Measurements from ENCODE around the gene ALDH16A1. TPM values are rescaled to one million over a fixed set of nuclear protein-coding genes. Genes with fewer than 3 reads are reported as not detected.
"Not testable (repeated sequence)": the region's sequence is repeated elsewhere in the genome, so short reads cannot be mapped to it uniquely, and the experiment has no call there.

The ALDH16A1 gene
- total RNA-seq, 2 experiments from 2014 or later = 43.7 to 44.2 TPM

DNA sequence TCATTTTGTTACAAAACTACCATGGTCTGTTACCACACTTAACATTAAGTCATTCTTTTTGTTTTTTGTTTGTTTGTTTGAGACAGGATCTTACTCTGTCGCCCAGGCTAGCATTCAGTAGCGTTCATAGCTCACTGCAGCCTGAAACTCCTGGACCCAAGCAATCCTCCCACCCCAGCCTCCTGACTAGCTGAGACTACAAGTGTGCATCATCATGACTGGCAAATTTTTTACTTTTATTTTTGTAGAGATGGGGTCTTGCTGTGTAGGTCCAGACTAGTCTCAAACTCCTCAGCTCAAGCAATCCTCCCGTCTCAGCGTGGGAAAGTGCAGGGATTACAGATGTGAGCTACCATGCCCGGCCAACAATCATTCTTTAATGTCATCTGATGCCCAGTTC lies 3.3 kb downstream of the ALDH16A1 start:
- H3K4me1 Mint-ChIP-seq (ENCODE audit: low read depth) = peaks cover 22% of the 10 kb centered on the region
- no peaks in the 10 kb centered on the region for H3K9me3 Mint-ChIP-seq
- H3K4me3 Mint-ChIP-seq = no peak overlapping the region
- H3K27ac Mint-ChIP-seq = peak overlapping the region; percentile 7
- no peaks in the 10 kb centered on the region for H3K27me3 Mint-ChIP-seq
- no peak for DNase-seq
- CTCF ChIA-PET = interaction anchor here (1.1 to 4.6 kb wide), 4 partner anchors 13 to 20 kb away, joined by 3 to 21 read pairs (median 12); partner anchors contain the start of gene FLT3LG
- intact Hi-C loops (cut with micrococcal nuclease) = no loop called here
- peaks cover 11% of the 10 kb centered on the region for H3K36me3 Mint-ChIP-seq
- POLR2A ChIA-PET = interaction anchor here (0.7 kb wide), 1 partner anchor 17 kb away, joined by 4 read pairs; no protein-coding TSS in a partner anchor

DNA sequence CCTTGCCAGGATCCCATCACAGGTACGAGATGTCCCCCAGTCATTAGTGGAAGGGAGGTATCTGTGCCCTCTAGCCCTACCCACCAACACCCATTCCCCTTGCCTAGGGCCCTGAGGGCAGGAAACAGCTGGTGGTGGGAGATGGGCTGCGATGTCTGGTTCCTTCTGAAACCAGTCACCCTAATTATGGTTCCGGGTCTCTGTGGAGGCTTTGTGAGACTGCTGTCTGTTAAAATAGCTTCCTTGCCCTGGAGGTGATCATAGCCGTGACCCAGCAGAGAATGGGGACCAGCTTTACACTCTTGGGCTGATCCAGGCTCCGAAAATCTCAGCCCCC lies 5.5 kb downstream of the ALDH16A1 start:
- no peak overlapping the region for H3K4me3 Mint-ChIP-seq
- POLR2A ChIA-PET = interaction anchor here (1.3 kb wide), 1 partner anchor 12 kb away, joined by 4 read pairs; no protein-coding TSS in a partner anchor
- H3K9me3 Mint-ChIP-seq = no peaks in the 10 kb centered on the region
- CTCF ChIA-PET = interaction anchor here (0.6 to 4.6 kb wide), 3 partner anchors 14 to 131 kb away, joined by 3 to 21 read pairs (median 4); no protein-coding TSS in a partner anchor
- peaks cover 14% of the 10 kb centered on the region for H3K4me1 Mint-ChIP-seq (ENCODE audit: low read depth)
- DNase-seq = no peak
- no peaks in the 10 kb centered on the region for H3K27me3 Mint-ChIP-seq
- intact Hi-C loops (cut with micrococcal nuclease) = loop anchor here (1.0 kb wide), 1 partner anchor 12 kb away; no protein-coding TSS in a partner anchor
- H3K36me3 Mint-ChIP-seq = peaks cover 7% of the 10 kb centered on the region
- H3K27ac Mint-ChIP-seq = peak overlapping the region; percentile 81

DNA sequence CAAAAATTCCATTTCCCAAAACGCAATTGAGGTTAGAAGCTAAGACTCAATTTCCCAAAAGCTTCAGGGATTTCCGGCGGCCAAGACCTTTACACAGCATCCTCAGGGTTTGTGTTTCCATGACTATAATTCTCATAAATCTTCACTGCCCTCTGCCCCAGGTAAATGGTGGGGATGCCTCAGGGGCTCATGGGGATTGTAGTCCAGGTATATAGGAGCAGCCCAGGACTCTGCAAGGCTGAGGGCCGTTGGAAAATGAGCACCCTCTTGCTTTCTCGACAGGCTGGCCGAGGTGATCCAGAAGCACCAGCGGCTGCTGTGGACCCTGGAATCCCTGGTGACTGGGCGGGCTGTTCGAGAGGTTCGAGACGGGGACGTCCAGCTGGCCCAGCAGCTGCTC lies 6.4 kb downstream of the ALDH16A1 start:
- intact Hi-C loops (cut with micrococcal nuclease) = no loop called here
- POLR2A ChIA-PET = interaction anchor here (1.3 kb wide), 1 partner anchor 11 kb away, joined by 4 read pairs; no protein-coding TSS in a partner anchor
- H3K36me3 Mint-ChIP-seq = peaks cover 7% of the 10 kb centered on the region

DNA sequence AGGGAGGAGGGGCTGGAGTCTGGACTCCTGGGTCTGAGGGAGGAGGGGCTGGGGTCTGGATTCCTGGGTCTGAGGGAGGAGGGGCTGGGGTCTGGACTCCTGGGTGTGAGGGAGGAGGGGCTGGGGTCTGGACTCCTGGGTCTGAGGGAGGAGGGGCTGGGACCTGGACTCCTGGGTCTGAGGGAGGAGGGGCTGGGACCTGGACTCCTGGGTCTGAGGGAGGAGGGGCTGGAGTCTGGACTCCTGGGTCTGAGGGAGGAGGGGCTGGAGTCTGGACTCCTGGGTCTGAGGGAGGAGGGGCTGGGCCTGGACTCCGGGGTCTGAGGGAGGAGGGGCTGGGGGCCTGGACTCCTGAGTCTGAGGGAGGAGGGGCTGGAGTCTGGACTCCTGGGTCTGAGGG lies 8.1 kb downstream of the ALDH16A1 start:
- H3K4me3 Mint-ChIP-seq; H3K9me3 Mint-ChIP-seq; intact Hi-C loops (cut with micrococcal nuclease); H3K27me3 Mint-ChIP-seq; H3K27ac Mint-ChIP-seq; POLR2A ChIA-PET; H3K36me3 Mint-ChIP-seq; H3K4me1 Mint-ChIP-seq (ENCODE audit: low read depth); DNase-seq: not testable (repeated sequence)
- CTCF ChIA-PET = interaction anchor here (0.6 kb wide), 1 partner anchor 147 kb away, joined by 4 read pairs; no protein-coding TSS in a partner anchor

More for the DNA sequence above, 6.4 kb downstream of the ALDH16A1 start:
- CTCF ChIA-PET = interaction anchor here (4.6 kb wide), 1 partner anchor 17 kb away, joined by 21 read pairs; no protein-coding TSS in a partner anchor
- Mint-ChIP-seq H3K4me1 (ENCODE audit: low read depth) (peaks cover 12% of the 10 kb centered on the region), H3K27me3 (no peaks in the 10 kb centered on the region), H3K27ac (no peak overlapping the region), H3K4me3 (no peak overlapping the region), H3K9me3 (no peaks in the 10 kb centered on the region)
- no peak for DNase-seq

DNA sequence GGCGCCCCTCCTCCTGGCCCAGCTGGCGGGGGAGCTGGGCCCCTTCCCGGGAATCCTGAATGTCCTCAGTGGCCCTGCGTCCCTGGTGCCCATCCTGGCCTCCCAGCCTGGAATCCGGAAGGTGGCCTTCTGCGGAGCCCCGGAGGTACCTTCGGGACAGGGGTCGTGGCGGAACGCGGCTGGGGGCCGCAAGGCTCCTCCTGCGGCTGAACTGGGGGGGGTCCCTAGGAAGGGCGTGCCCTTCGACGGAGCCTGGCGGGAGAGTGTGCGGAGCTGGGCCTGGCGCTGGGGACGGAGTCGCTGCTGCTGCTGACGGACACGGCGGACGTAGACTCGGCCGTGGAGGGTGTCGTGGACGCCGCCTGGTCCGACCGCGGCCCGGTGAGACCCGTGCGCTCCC lies 8.6 kb downstream of the ALDH16A1 start:
- ChIA-PET CTCF (no interaction called here), POLR2A (no interaction called here)
- peaks cover 5% of the 10 kb centered on the region for H3K36me3 Mint-ChIP-seq
- no peaks in the 10 kb centered on the region for H3K9me3 Mint-ChIP-seq
- no peak overlapping the region for H3K27ac Mint-ChIP-seq
- no peaks in the 10 kb centered on the region for H3K27me3 Mint-ChIP-seq
- no peak for DNase-seq
- intact Hi-C loops (cut with micrococcal nuclease) = no loop called here
- H3K4me1 Mint-ChIP-seq (ENCODE audit: low read depth) = peaks cover 7% of the 10 kb centered on the region
- H3K4me3 Mint-ChIP-seq = no peak overlapping the region

DNA sequence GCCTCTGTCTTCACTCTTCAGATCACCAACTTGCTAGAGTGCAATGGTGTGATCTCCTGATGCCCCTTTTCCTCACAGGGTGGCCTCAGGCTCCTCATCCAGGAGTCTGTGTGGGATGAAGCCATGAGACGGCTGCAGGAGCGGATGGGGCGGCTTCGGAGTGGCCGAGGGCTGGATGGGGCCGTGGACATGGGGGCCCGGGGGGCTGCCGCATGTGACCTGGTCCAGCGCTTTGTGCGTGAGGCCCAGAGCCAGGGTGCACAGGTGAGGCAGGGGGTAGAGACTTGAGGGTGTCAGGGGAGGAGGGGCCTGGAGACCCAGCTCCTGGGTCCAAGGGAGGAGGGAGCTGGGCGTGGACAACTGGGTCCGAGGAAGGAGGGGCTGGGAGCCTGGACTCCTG lies 9.5 kb downstream of the ALDH16A1 start:
- CTCF ChIA-PET = no interaction called here
- Mint-ChIP-seq H3K4me3 (no peak overlapping the region), H3K27me3 (no peaks in the 10 kb centered on the region), H3K36me3 (peaks cover 5% of the 10 kb centered on the region), H3K9me3 (no peaks in the 10 kb centered on the region), H3K4me1 (ENCODE audit: low read depth) (peaks cover 4% of the 10 kb centered on the region), H3K27ac (no peak overlapping the region)
- no peak for DNase-seq
- intact Hi-C loops (cut with micrococcal nuclease) = no loop called here
- POLR2A ChIA-PET = no interaction called here

DNA sequence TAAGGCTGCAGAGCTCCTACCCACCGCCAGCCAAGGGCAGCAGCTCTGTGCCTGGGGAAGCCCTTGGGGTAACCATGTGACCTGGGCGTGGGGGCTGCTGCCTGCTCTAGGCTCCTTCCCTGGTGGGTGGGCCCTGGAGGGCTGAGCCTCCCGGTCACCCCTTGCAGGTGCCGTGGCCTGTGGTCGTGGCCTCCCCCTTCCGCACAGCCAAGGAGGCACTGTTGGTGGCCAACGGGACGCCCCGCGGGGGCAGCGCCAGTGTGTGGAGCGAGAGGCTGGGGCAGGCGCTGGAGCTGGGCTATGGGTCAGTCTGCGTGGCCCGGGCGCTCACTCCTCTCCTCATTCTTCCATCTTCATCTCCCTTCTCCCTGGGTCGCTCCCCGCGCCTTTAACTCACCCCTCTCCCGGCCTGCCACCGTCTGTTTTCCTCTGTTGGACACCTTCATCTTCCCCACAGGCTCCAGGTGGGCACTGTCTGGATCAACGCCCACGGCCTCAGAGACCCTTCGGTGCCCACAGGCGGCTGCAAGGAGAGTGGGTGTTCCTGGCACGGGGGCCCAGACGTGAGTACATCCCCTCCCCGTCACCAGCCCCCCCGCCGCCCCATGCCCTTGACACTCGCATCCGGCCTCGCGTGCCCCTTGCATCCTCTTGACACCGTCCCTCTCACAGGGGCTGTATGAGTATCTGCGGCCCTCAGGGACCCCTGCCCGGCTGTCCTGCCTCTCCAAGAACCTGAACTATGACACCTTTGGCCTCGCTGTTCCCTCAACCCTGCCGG lies 11.1 kb downstream of the ALDH16A1 start:
- H3K27ac Mint-ChIP-seq = no peak overlapping the region
- H3K27me3 Mint-ChIP-seq = no peaks in the 10 kb centered on the region
- no peak for DNase-seq
- ChIA-PET CTCF (no interaction called here), POLR2A (no interaction called here)
- no peak overlapping the region for H3K4me3 Mint-ChIP-seq
- intact Hi-C loops (cut with micrococcal nuclease) = no loop called here
- H3K9me3 Mint-ChIP-seq = no peaks in the 10 kb centered on the region
- H3K4me1 Mint-ChIP-seq (ENCODE audit: low read depth) = peaks cover 8% of the 10 kb centered on the region
- H3K36me3 Mint-ChIP-seq = peaks cover 8% of the 10 kb centered on the region

DNA sequence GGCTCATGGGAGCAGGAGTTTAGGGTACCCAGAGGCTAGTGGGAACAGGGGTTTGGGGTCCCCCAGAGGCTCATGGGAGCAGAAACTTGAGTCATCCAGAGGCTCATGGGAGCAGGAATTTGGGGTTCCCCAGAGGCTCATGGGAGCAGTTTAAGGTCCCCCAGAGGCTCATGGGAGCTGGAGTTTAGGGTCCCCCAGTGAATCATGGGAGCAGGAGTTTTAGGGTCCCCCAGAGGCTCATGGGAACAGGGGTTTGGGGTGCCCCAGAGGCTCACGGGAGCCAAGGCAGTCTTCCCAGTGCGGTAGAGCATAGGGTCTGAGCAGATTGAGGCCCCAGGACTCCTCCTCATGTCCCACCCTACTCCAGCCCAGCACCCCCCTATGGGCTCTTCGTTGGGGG lies 12.3 kb downstream of the ALDH16A1 start:
- H3K9me3 Mint-ChIP-seq = no peaks in the 10 kb centered on the region
- H3K4me1 Mint-ChIP-seq (ENCODE audit: low read depth) = peaks cover 19% of the 10 kb centered on the region
- H3K4me3 Mint-ChIP-seq = no peak overlapping the region
- no peak for DNase-seq
- H3K27me3 Mint-ChIP-seq = no peaks in the 10 kb centered on the region
- intact Hi-C loops (cut with micrococcal nuclease) = no loop called here
- peak overlapping the region; percentile 38 for H3K27ac Mint-ChIP-seq
- ChIA-PET CTCF (interaction anchor here (1.8 kb wide), 1 partner anchor 11 kb away, joined by 4 read pairs; no protein-coding TSS in a partner anchor), POLR2A (no interaction called here)
- H3K36me3 Mint-ChIP-seq = peaks cover 6% of the 10 kb centered on the region

DNA sequence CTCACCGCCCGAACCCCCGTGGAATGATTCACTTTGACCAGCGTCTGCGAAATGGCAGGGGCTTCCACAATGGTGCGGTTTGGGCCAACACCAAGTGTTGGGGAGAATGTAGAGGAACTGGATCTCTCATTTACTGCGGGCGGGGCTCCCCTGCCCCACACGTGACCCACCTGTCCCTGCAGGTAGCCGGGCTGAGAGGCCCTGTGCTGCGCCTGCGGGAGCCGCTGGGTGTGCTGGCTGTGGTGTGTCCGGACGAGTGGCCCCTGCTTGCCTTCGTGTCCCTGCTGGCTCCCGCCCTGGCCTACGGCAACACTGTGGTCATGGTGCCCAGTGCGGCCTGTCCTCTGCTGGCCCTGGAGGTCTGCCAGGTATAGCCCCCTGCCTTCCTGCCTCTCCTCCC lies 15.2 kb downstream of the ALDH16A1 start:
- Mint-ChIP-seq H3K36me3 (peaks cover 4% of the 10 kb centered on the region), H3K27ac (peak overlapping the region; percentile 96), H3K27me3 (no peaks in the 10 kb centered on the region), H3K4me1 (ENCODE audit: low read depth) (peaks cover 37% of the 10 kb centered on the region), H3K9me3 (no peaks in the 10 kb centered on the region), H3K4me3 (no peak overlapping the region)
- CTCF ChIA-PET = no interaction called here
- intact Hi-C loops (cut with micrococcal nuclease) = no loop called here
- POLR2A ChIA-PET = interaction anchor here (6.4 kb wide), 1 partner anchor 15 kb away, joined by 52 read pairs; the partner anchor contains the start of genes ALDH16A1 and PIH1D1
- no peak for DNase-seq

DNA sequence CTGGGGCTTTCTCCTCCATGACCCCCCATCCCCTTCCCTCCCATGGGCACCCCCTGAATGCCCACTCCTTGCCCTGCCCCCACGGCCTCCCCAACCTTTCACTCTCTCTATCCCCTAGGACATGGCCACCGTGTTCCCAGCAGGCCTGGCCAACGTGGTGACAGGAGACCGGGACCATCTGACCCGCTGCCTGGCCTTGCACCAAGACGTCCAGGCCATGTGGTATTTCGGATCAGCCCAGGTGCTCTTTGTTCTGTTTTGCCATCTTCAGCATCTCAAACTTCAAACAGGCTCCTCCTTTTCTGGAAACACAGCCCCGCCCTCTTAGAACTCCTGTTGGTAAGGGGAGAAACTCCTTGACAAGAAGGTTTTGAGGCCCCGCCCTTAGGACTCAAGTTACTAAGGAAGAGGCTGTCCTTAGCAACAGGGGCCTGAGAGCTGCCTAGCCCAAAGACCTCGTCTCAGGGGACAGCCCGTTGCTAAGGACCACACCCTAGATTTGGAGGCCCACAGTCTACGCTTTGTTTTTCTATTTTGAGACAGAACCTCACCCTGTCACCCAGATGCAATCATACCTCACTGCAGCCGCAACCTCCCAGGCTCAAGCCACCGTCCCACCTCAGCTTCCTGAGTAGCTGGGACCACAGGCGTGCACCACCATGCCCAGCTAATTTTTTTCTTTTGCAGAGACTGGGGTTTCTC lies 15.9 kb downstream of the ALDH16A1 start:
- H3K27me3 Mint-ChIP-seq = no peaks in the 10 kb centered on the region
- peak overlapping the region; percentile 68 for H3K4me3 Mint-ChIP-seq
- ChIA-PET POLR2A (interaction anchor here (0.7 to 6.4 kb wide), 6 partner anchors 11 to 207 kb away, joined by 3 to 52 read pairs (median 3); partner anchors contain the start of genes ALDH16A1 and PIH1D1), CTCF (interaction anchor here (0.7 to 3.0 kb wide), 6 partner anchors 13 to 244 kb away, joined by 3 to 40 read pairs (median 8); partner anchors contain the start of genes ALDH16A1 and PIH1D1)
- DNase-seq = peak; percentile 92
- H3K36me3 Mint-ChIP-seq = peaks cover 4% of the 10 kb centered on the region
- no peaks in the 10 kb centered on the region for H3K9me3 Mint-ChIP-seq
- H3K4me1 Mint-ChIP-seq (ENCODE audit: low read depth) = peaks cover 43% of the 10 kb centered on the region
- peak overlapping the region; percentile 96 for H3K27ac Mint-ChIP-seq
- intact Hi-C loops (cut with micrococcal nuclease) = loop anchor here (1.0 kb wide), 1 partner anchor 16 kb away; the partner anchor contains the start of gene ALDH16A1

DNA sequence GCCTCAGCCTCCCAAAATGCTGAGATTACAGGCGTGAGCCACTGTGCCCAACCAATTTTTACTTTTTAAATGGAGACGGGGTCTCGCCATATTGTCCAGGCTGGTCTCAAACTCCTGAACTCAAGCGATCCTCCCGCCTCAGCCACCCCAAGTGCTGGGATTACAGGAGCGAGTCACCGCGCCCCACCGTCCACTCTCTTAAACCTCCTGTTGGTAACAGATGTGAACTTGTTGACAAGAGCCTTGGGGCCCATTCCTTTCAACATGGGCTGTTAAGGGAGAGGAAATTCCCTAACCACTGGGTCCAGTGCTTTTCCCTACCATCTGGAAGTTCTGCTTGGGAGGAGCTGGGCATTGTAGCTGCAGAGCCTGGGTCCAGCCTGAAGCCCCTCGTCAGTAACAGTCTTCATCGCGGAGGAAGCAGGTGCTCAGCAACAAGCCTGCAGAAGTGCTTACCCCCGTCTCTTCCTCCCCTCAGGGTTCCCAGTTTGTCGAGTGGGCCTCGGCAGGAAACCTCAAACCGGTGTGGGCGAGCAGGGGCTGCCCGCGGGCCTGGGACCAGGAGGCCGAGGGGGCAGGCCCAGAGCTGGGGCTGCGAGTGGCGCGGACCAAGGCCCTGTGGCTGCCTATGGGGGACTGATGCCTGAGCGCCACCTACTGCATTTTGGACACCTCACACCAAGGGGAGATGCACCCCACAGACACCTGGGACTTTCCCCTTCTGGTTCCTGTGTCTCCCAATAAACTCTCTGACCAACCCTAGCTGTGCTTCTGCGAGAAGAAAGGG lies 17.0 kb downstream of the ALDH16A1 start:
- Mint-ChIP-seq H3K4me1 (ENCODE audit: low read depth) (peaks cover 43% of the 10 kb centered on the region), H3K4me3 (peak overlapping the region; percentile 50), H3K36me3 (peaks cover 3% of the 10 kb centered on the region), H3K27me3 (no peaks in the 10 kb centered on the region), H3K9me3 (no peaks in the 10 kb centered on the region), H3K27ac (peak overlapping the region; percentile 90)
- POLR2A ChIA-PET = interaction anchor here (0.6 to 6.4 kb wide), 8 partner anchors 11 to 207 kb away, joined by 3 to 52 read pairs (median 3); partner anchors contain the start of genes ALDH16A1 and PIH1D1
- intact Hi-C loops (cut with micrococcal nuclease) = loop anchor here (1.0 to 10.0 kb wide), 9 partner anchors 12 to 245 kb away; partner anchors contain the start of genes ALDH16A1, DKKL1 and RPL13A
- DNase-seq = peak; percentile 93
- CTCF ChIA-PET = interaction anchor here (0.6 to 3.0 kb wide), 12 partner anchors 9 to 248 kb away, joined by 3 to 40 read pairs (median 6); partner anchors contain the start of genes ALDH16A1 and PIH1D1

Measured in activated CD4-positive, alpha-beta memory T cell treated with anti-CD3 and anti-CD28 coated beads for 36 hours (primary cell).